Measurements from ENCODE around the gene SERPINB6.
"Not testable (repeated sequence)": the region's sequence is repeated elsewhere in the genome, so short reads cannot be mapped to it uniquely, and the experiment has no call there.

The SERPINB6 gene

GRCh38 chr6:3005077-3005476 is 33.7 kb upstream of the SERPINB6 start:
- peaks cover 17% of the 10 kb centered on the region for H3K4me1 ChIP-seq (ENCODE audit: control insufficient read depth, low read length)
- no peak for TF ChIP-seq EZH2phosphoT487 (IDR thresholded peaks at IDR 0.05; ENCODE audit: borderline replicate concordance, low read length)
- TF ChIP-seq CTCF (IDR thresholded peaks at IDR 0.05; ENCODE audit: low read depth, low read length, poor library complexity, severe bottlenecking) = no peak
- no peaks in the 10 kb centered on the region for H4K20me1 ChIP-seq (ENCODE audit: control insufficient read depth, insufficient read depth, low read depth, low read length)
- no peaks in the 10 kb centered on the region for H3K9me2 ChIP-seq (replicated peaks; ENCODE audit: control insufficient read depth, low read length)
- no peak overlapping the region for H3K4me2 ChIP-seq (ENCODE audit: low read length)
- H3K36me3 ChIP-seq (ENCODE audit: control insufficient read depth, low read length) = peaks cover 15% of the 10 kb centered on the region
- H3K27me3 ChIP-seq (ENCODE audit: control insufficient read depth, low read length) = no peaks in the 10 kb centered on the region
- peaks cover 2% of the 10 kb centered on the region for H3K79me2 ChIP-seq (ENCODE audit: control insufficient read depth, low read length)
- H3F3A ChIP-seq (ENCODE audit: control insufficient read depth, insufficient read depth) = 0 out of 2 replicates have a peak, but pooled peaks cover 4% of the 10 kb centered on the region
- H3K9me3 ChIP-seq (ENCODE audit: control insufficient read depth, insufficient read depth, low read length) = no peaks in the 10 kb centered on the region
- H3K27ac ChIP-seq (ENCODE audit: low read depth, low read length) = no peak overlapping the region
- no peak overlapping the region for H3K4me3 ChIP-seq (ENCODE audit: low read length)

GRCh38 chr6:3003226-3003625 is 31.9 kb upstream of the SERPINB6 start:
- not testable (repeated sequence) for H3K4me3 ChIP-seq (ENCODE audit: low read length); H4K20me1 ChIP-seq (ENCODE audit: control insufficient read depth, insufficient read depth, low read depth, low read length); H3K79me2 ChIP-seq (ENCODE audit: control insufficient read depth, low read length); H3K9me3 ChIP-seq (ENCODE audit: control insufficient read depth, insufficient read depth, low read length); H3K4me2 ChIP-seq (ENCODE audit: low read length); H3K27ac ChIP-seq (ENCODE audit: low read depth, low read length); H3K27me3 ChIP-seq (ENCODE audit: control insufficient read depth, low read length); H3K9me2 ChIP-seq (replicated peaks; ENCODE audit: control insufficient read depth, low read length); H3F3A ChIP-seq (ENCODE audit: control insufficient read depth, insufficient read depth)
- Histone ChIP-seq H3K4me1 (ENCODE audit: control insufficient read depth, low read length) (peaks cover 28% of the 10 kb centered on the region), H3K36me3 (ENCODE audit: control insufficient read depth, low read length) (peaks cover 11% of the 10 kb centered on the region)

- peaks cover 6% of the 10 kb centered on the region for H3K36me3 ChIP-seq (ENCODE audit: control insufficient read depth, low read length)
- peak; percentile 58 for TF ChIP-seq CTCF (IDR thresholded peaks at IDR 0.05; ENCODE audit: low read depth, low read length, poor library complexity, severe bottlenecking)
- TF ChIP-seq EZH2phosphoT487 (IDR thresholded peaks at IDR 0.05; ENCODE audit: borderline replicate concordance, low read length) = no peak
- H3K9me3 ChIP-seq (ENCODE audit: control insufficient read depth, insufficient read depth, low read length) = no peaks in the 10 kb centered on the region
- no peak overlapping the region for H3K27ac ChIP-seq (ENCODE audit: low read depth, low read length)
- peaks cover 36% of the 10 kb centered on the region for H3K4me1 ChIP-seq (ENCODE audit: control insufficient read depth, low read length)
- H3K4me3 ChIP-seq (ENCODE audit: low read length) = no peak overlapping the region
- H3K79me2 ChIP-seq (ENCODE audit: control insufficient read depth, low read length) = peaks cover 5% of the 10 kb centered on the region
- H3K9me2 ChIP-seq (replicated peaks; ENCODE audit: control insufficient read depth, low read length) = no peaks in the 10 kb centered on the region
- H3K27me3 ChIP-seq (ENCODE audit: control insufficient read depth, low read length) = no peaks in the 10 kb centered on the region
- H3F3A ChIP-seq (ENCODE audit: control insufficient read depth, insufficient read depth) = 0 out of 2 replicates have a peak, but pooled peaks cover 4% of the 10 kb centered on the region
- H3K4me2 ChIP-seq (ENCODE audit: low read length) = no peak overlapping the region; the same call in 1 of the 2 replicates
- no peaks in the 10 kb centered on the region for H4K20me1 ChIP-seq (ENCODE audit: control insufficient read depth, insufficient read depth, low read depth, low read length)
Measured at GRCh38 chr6:3001773-3002293, 30.5 kb upstream of the SERPINB6 start.

GRCh38 chr6:3001146-3001772 is 29.9 kb upstream of the SERPINB6 start:
- no peaks in the 10 kb centered on the region for H4K20me1 ChIP-seq (ENCODE audit: control insufficient read depth, insufficient read depth, low read depth, low read length)
- H3K4me3 ChIP-seq (ENCODE audit: low read length) = no peak overlapping the region
- H3K36me3 ChIP-seq (ENCODE audit: control insufficient read depth, low read length) = peaks cover 4% of the 10 kb centered on the region; the same call in 1 of the 2 replicates
- no peaks in the 10 kb centered on the region for H3K27me3 ChIP-seq (ENCODE audit: control insufficient read depth, low read length)
- no peak overlapping the region for H3K27ac ChIP-seq (ENCODE audit: low read depth, low read length)
- H3K9me3 ChIP-seq (ENCODE audit: control insufficient read depth, insufficient read depth, low read length) = no peaks in the 10 kb centered on the region
- H3K4me1 ChIP-seq (ENCODE audit: control insufficient read depth, low read length) = peaks cover 42% of the 10 kb centered on the region
- no peak overlapping the region for H3K4me2 ChIP-seq (ENCODE audit: low read length)
- TF ChIP-seq EZH2phosphoT487 (IDR thresholded peaks at IDR 0.05; ENCODE audit: borderline replicate concordance, low read length) = no peak
- no peak for TF ChIP-seq CTCF (IDR thresholded peaks at IDR 0.05; ENCODE audit: low read depth, low read length, poor library complexity, severe bottlenecking)
- H3K9me2 ChIP-seq (replicated peaks; ENCODE audit: control insufficient read depth, low read length) = no peaks in the 10 kb centered on the region
- peaks cover 5% of the 10 kb centered on the region for H3K79me2 ChIP-seq (ENCODE audit: control insufficient read depth, low read length)
- H3F3A ChIP-seq (ENCODE audit: control insufficient read depth, insufficient read depth) = 0 out of 2 replicates have a peak, but pooled peaks cover 4% of the 10 kb centered on the region
